IMR-90 (cell line): ENCODE results near the gene CD300LD. TPM values are rescaled to one million over a fixed set of nuclear protein-coding genes. Genes with fewer than 3 reads are reported as not detected.
A peak's percentile ranks its signal among the peaks of the same experiment; 100 is the strongest.

Source experiments
- ATAC-seq: fragments of 200-7000 bp; cut with Tn5 transposase; 2 replicates; pipeline ENCODE4 v1.9.1; 2020; ENCODE audit warnings: low read depth, mild to moderate bottlenecking, moderate library complexity
- BruUV-seq: library from RNA; stranded (reverse); fragments of 400-500 nt; replicated peaks from 2 replicates; lab custom pipeline; 2021; lab: Mats Ljungman, UMichigan
- CTCF ChIA-PET: fragments of 300-600 bp; formaldehyde crosslinking; extraction: SDS; loops from one replicate; lab custom pipeline; 2021; ENCODE audit warnings: antibody characterized with exemption; lab: Yijun Ruan, JAX
- POLR2A ChIA-PET: fragments of 300-600 bp; sonication (Branson Sonifier 250); formaldehyde crosslinking; loops from one replicate; lab custom pipeline; 2022; ENCODE audit warnings: antibody characterized with exemption; ENCODE audit not compliant: unreplicated experiment; lab: Charles Lee
- DNase-seq: peaks from one replicate; pipeline ENCODE4 v3.0.0; 2013
- H2AFZ ChIP-seq: replicated peaks from 2 replicates; pipeline ENCODE3; 2013; ENCODE audit warnings: low read length, mild to moderate bottlenecking; ENCODE audit not compliant: poor library complexity
- H2AK5ac ChIP-seq: 2 replicates; pipeline ENCODE4 v1.6.1; 2013; ENCODE audit warnings: low read depth, low read length, inconsistent platforms
- H2AK9ac ChIP-seq: replicated peaks from 2 replicates; pipeline ENCODE3; 2013; ENCODE audit warnings: mild to moderate bottlenecking, low read depth, low read length, moderate library complexity; ENCODE audit not compliant: poor library complexity
- H2BK120ac ChIP-seq: 2 replicates; pipeline ENCODE4 v1.6.1; 2013; ENCODE audit warnings: low read depth, low read length, inconsistent platforms
- H2BK15ac ChIP-seq: 3 replicates; pipeline ENCODE4 v1.6.1; 2013; ENCODE audit warnings: low read depth, low read length, inconsistent platforms
- H2BK20ac ChIP-seq: 2 replicates; pipeline ENCODE4 v1.6.1; 2013; ENCODE audit warnings: low read depth, mild to moderate bottlenecking, inconsistent platforms, low read length, moderate library complexity
- H2BK5ac ChIP-seq: 2 replicates; pipeline ENCODE4 v1.6.1; 2013; ENCODE audit warnings: mild to moderate bottlenecking, low read depth, low read length, inconsistent platforms; ENCODE audit not compliant: poor library complexity, severe bottlenecking
- H3K14ac ChIP-seq: replicated peaks from 2 replicates; pipeline ENCODE4 v1.6.1; 2013; ENCODE audit warnings: low read depth, low read length, inconsistent platforms
- H3K18ac ChIP-seq: 2 replicates; pipeline ENCODE4 v1.6.1; 2013; ENCODE audit warnings: low read depth, low read length, control low read depth
- H3K23ac ChIP-seq: 2 replicates; pipeline ENCODE4 v1.6.1; 2013; ENCODE audit warnings: low read depth, low read length, inconsistent platforms
- H3K27ac ChIP-seq: 2 replicates; pipeline ENCODE4 v1.5.1; 2013; ENCODE audit warnings: mild to moderate bottlenecking, control low read depth, low read length; ENCODE audit not compliant: insufficient read depth
- H3K27me3 ChIP-seq: 2 replicates; pipeline ENCODE4 v1.6.1; 2013; ENCODE audit warnings: low read length; ENCODE audit not compliant: control insufficient read depth, insufficient read depth
- H3K36me3 ChIP-seq: 2 replicates; pipeline ENCODE4 v1.6.1; 2013; ENCODE audit warnings: low read length, mixed read lengths; ENCODE audit not compliant: control insufficient read depth, insufficient read depth
- H3K4ac ChIP-seq: 2 replicates; pipeline ENCODE4 v1.6.1; 2013; ENCODE audit warnings: low read depth, low read length, inconsistent platforms
- H3K4me1 ChIP-seq: 2 replicates; pipeline ENCODE4 v1.6.1; 2013; ENCODE audit warnings: low read length, mixed read lengths; ENCODE audit not compliant: control insufficient read depth, insufficient read depth
- H3K4me2 ChIP-seq: 2 replicates; pipeline ENCODE4 v1.6.1; 2013; ENCODE audit warnings: low read depth, mild to moderate bottlenecking, control low read depth, low read length, moderate library complexity
- H3K4me3 ChIP-seq: 2 replicates; pipeline ENCODE4 v1.5.1; 2013; ENCODE audit warnings: low read depth, mild to moderate bottlenecking, control low read depth, low read length, moderate library complexity; ENCODE audit not compliant: insufficient read depth
- H3K56ac ChIP-seq: 2 replicates; pipeline ENCODE4 v1.6.1; 2013; ENCODE audit warnings: low read length, inconsistent platforms; ENCODE audit not compliant: insufficient read depth; ENCODE audit errors: extremely low read depth
- H3K79me1 ChIP-seq, 2 experiments: 2 replicates each; pipeline ENCODE4 v1.6.1; 2013; ENCODE audit warnings: low read length in 2 of 2, inconsistent platforms in 1 of 2, low read depth in 1 of 2
- H3K9ac ChIP-seq: 2 replicates; pipeline ENCODE4 v1.6.1; 2013; ENCODE audit warnings: low read depth, low read length, control low read depth
- H3K9me1 ChIP-seq: 2 replicates; pipeline ENCODE4 v1.6.1; 2013; ENCODE audit warnings: low read length, inconsistent platforms; ENCODE audit not compliant: insufficient read depth
- H3K9me3 ChIP-seq: 2 replicates; pipeline ENCODE4 v1.6.1; 2013; ENCODE audit warnings: low read length; ENCODE audit not compliant: control insufficient read depth, insufficient read depth
- H4K20me1 ChIP-seq: 2 replicates; pipeline ENCODE4 v1.6.1; 2013; ENCODE audit warnings: low read length, inconsistent platforms; ENCODE audit not compliant: insufficient read depth
- H4K5ac ChIP-seq: 2 replicates; pipeline ENCODE4 v1.6.1; 2013; ENCODE audit warnings: mild to moderate bottlenecking, low read depth, low read length, control low read depth
- H4K8ac ChIP-seq, 2 experiments: 2 replicates each; pipeline ENCODE4 v1.6.1; 2013; ENCODE audit warnings: low read depth in 2 of 2, low read length in 2 of 2, control low read depth in 1 of 2, inconsistent platforms in 1 of 2
- H4K91ac ChIP-seq: 2 replicates; pipeline ENCODE4 v1.6.1; 2013; ENCODE audit warnings: low read depth, low read length, inconsistent platforms; ENCODE audit not compliant: insufficient read depth
- BHLHE40 ChIP-seq: fragments of 150-350 bp; IDR thresholded peaks from 2 replicates; pipeline ENCODE4 v1.6.1; 2016; ENCODE audit warnings: mild to moderate bottlenecking, low read depth, low read length
- CEBPB ChIP-seq: IDR thresholded peaks from 2 replicates; pipeline ENCODE4 v1.6.1; 2012; ENCODE audit warnings: low read depth, low read length, improper control_type of control experiment
- CHD1 ChIP-seq: IDR thresholded peaks from 2 replicates; pipeline ENCODE4 v1.6.1; 2012; ENCODE audit warnings: low read depth, low read length, improper control_type of control experiment
- CTCF ChIP-seq: conservative IDR thresholded peaks from 2 replicates; pipeline ENCODE4 v1.5.1; 2012; ENCODE audit warnings: mild to moderate bottlenecking, low read depth, low read length, improper control_type of control experiment
- ELK1 ChIP-seq: fragments of 150-350 bp; IDR thresholded peaks from 2 replicates; pipeline ENCODE4 v1.6.1; 2016; ENCODE audit warnings: low read depth, mild to moderate bottlenecking, low read length, moderate library complexity, borderline replicate concordance
- FOS ChIP-seq: fragments of 150-350 bp; IDR thresholded peaks from 2 replicates; pipeline ENCODE4 v1.6.1; 2016; ENCODE audit warnings: low read depth, low read length
- MAFK ChIP-seq: IDR thresholded peaks from 2 replicates; pipeline ENCODE4 v1.6.1; 2012; ENCODE audit warnings: low read depth, low read length, improper control_type of control experiment
- MAZ ChIP-seq: IDR thresholded peaks from 2 replicates; pipeline ENCODE4 v1.6.1; 2012; ENCODE audit warnings: low read depth, mild to moderate bottlenecking, low read length, improper control_type of control experiment, moderate library complexity, borderline replicate concordance
- MXI1 ChIP-seq: IDR thresholded peaks from 2 replicates; pipeline ENCODE4 v1.6.1; 2012; ENCODE audit warnings: low read depth, mild to moderate bottlenecking, low read length, moderate library complexity, borderline replicate concordance
- NFE2L2 ChIP-seq: fragments of 150-350 bp; IDR thresholded peaks from 2 replicates; pipeline ENCODE4 v1.6.1; 2016; ENCODE audit warnings: low read depth, mild to moderate bottlenecking, low read length
- POLR2A ChIP-seq: IDR thresholded peaks from 2 replicates; pipeline ENCODE4 v1.6.1; 2012; ENCODE audit warnings: mild to moderate bottlenecking, low read depth, low read length
- RAD21 ChIP-seq: IDR thresholded peaks from 2 replicates; pipeline ENCODE4 v1.6.1; 2012; ENCODE audit warnings: low read length, improper control_type of control experiment
- RCOR1 ChIP-seq: IDR thresholded peaks from 2 replicates; pipeline ENCODE4 v1.6.1; 2012; ENCODE audit warnings: mild to moderate bottlenecking, low read length, improper control_type of control experiment; ENCODE audit not compliant: insufficient replicate concordance
- RFX5 ChIP-seq: IDR thresholded peaks from 2 replicates; pipeline ENCODE4 v1.8.0; 2012; ENCODE audit warnings: low read depth, mild to moderate bottlenecking, low read length, moderate library complexity
- SMC3 ChIP-seq: fragments of 150-350 bp; IDR thresholded peaks from 2 replicates; pipeline ENCODE4 v1.6.1; 2016; ENCODE audit warnings: low read depth, mild to moderate bottlenecking, antibody characterized with exemption, low read length, moderate library complexity
- WGBS, 2 experiments: methylation state at CpG; one replicate each; pipeline versions ENCODE4 v1.1.5 to v1.1.7; 2013; ENCODE audit warnings: missing lambda C conversion rate in 2 of 2; ENCODE audit not compliant: insufficient read length in 1 of 2; ENCODE audit errors: extremely low coverage in 2 of 2; 5-methylcytosine and 5-hydroxymethylcytosine counted together
- dilution Hi-C: fragments of 300-500 bp; cut with HindIII; formaldehyde crosslinking; loops from one replicate; pipeline ENCODE4 v1.14.3; 2018; ENCODE audit warnings: low sequenced_read_pairs; ENCODE audit not compliant: unreplicated experiment
- in situ Hi-C: fragments of 300-500 bp; cut with MboI; formaldehyde crosslinking; loops from 3 replicates; pipeline ENCODE4 v1.14.3; 2019; ENCODE audit warnings: low sequenced_read_pairs, inconsistent platforms, mixed read lengths
- intact Hi-C: fragments of 100-400 bp; cut with micrococcal nuclease; formaldehyde crosslinking; loops from 2 replicates; pipeline ENCODE4 v1.10.0; 2022
- polyA plus RNA-seq, 3 experiments: library from polyadenylated mRNA; depleted of rRNA; stranded (reverse); fragments of >200 nt; gene quantifications; 2 replicates each; pipeline ENCODE4 v1.2.3, GENCODE V29; 2012; ENCODE audit warnings: low replicate concordance in 1 of 3
- total RNA-seq: library from RNA; depleted of rRNA; stranded (reverse); fragments of >200 nt; gene quantifications from 2 replicates; pipeline ENCODE4 v1.2.3, GENCODE V29; 2012
- TF ChIP-seq, protein P1 (sequence below): fragments of 150-350 bp; IDR thresholded peaks from 2 replicates; pipeline ENCODE4 v1.6.1; 2017; ENCODE audit warnings: mild to moderate bottlenecking, antibody characterized with exemption, low read length, low read depth

CD300LD gene
- total and polyA plus RNA-seq, 2 of the 4 experiments (the other 2 are of a cell fraction) = not detected

GRCh38 chr17:74552037-74552436, 40.0 kb downstream of the CD300LD start:
- Histone ChIP-seq H3K9ac (no peak overlapping the region), H3K27ac (no peak overlapping the region), H4K8ac (no peak overlapping the region), H3K4me1 (no peaks in the 10 kb centered on the region), H2BK20ac (no peak overlapping the region), H3K4ac (no peak overlapping the region), H3K79me1 (no peaks in the 10 kb centered on the region), H3K18ac (no peak overlapping the region), H3K56ac (no peak overlapping the region), H3K9me3 (peaks cover 17% of the 10 kb centered on the region), H2AK5ac (no peak overlapping the region), H3K4me2 (no peak overlapping the region), H3K9me1 (no peaks in the 10 kb centered on the region), H2BK5ac (no peak overlapping the region), H3K4me3 (no peak overlapping the region), H3K23ac (no peak overlapping the region), H2BK15ac (no peak overlapping the region), H2BK120ac (no peak overlapping the region), H2AFZ (peak overlapping the region; percentile 6), H3K14ac (no peak overlapping the region), H4K91ac (no peak overlapping the region), H4K5ac (no peak overlapping the region), H3K27me3 (no peaks in the 10 kb centered on the region), H2AK9ac (no peak overlapping the region), H4K20me1 (no peaks in the 10 kb centered on the region), H3K36me3 (no peaks in the 10 kb centered on the region)
- DNase-seq (no peak), ATAC-seq (no peak)
- in situ Hi-C loops = no loop called here
- no peak for TF ChIP-seq BHLHE40
- TF ChIP-seq CHD1 = no peak
- TF ChIP-seq, protein P1, sequence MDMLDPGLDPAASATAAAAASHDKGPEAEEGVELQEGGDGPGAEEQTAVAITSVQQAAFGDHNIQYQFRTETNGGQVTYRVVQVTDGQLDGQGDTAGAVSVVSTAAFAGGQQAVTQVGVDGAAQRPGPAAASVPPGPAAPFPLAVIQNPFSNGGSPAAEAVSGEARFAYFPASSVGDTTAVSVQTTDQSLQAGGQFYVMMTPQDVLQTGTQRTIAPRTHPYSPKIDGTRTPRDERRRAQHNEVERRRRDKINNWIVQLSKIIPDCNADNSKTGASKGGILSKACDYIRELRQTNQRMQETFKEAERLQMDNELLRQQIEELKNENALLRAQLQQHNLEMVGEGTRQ = no peak
- TF ChIP-seq RCOR1 = no peak
- no peak for TF ChIP-seq RAD21
- no peak for TF ChIP-seq FOS
- no peak for TF ChIP-seq MXI1
- TF ChIP-seq RFX5 = no peak
- TF ChIP-seq MAZ = no peak
- TF ChIP-seq ELK1 = no peak
- no peak for TF ChIP-seq SMC3
- TF ChIP-seq POLR2A = no peak
- no peak for TF ChIP-seq CEBPB
- TF ChIP-seq NFE2L2 = no peak
- TF ChIP-seq CTCF = no peak
- no peak for TF ChIP-seq MAFK
- 0% methylated on average over 1 of the region's 7 CpGs; no CpG with 5 or more reads in 1 of the 2 experiments for WGBS, 2 experiments
- dilution Hi-C loops = no loop called here
- POLR2A ChIA-PET = no interaction called here
- BruUV-seq = no TSS peak
- CTCF ChIA-PET = no interaction called here
- intact Hi-C loops = no loop called here
